NCI-H146 treated with DMSO at 0.1 percent for 48 hours (cell line): ENCODE results near the gene RELN.
"Not testable (repeated sequence)": the region's sequence is repeated elsewhere in the genome, so short reads cannot be mapped to it uniquely, and the experiment has no call there.

Experiments used
- DNase-seq: peaks from one replicate; lab custom pipeline; 2025; ENCODE audit not compliant: unreplicated experiment; lab: John Stamatoyannopoulos, UW

Gene RELN

GRCh38 chr7:103905997-103906396, 83.5 kb downstream of the RELN start:
- no peak for DNase-seq

DNA sequence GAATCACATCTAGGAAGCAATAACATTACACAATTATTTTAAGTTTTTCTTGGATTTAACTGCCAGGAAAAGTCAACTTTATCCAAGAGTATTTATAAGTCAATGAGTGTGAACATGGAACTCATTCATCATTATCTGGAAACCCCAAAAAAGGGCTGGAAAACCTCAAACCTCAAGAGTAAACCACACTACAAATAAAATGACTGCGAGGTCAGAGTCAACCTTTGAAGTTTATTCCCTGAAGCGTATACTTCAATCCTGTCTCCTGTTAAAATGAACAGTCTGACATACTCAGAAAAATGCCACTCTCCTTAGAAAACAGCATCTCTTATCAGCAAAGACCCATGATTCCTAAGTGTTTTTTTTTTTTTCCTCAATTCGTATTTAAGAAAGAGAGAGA, 86.5 kb downstream of the RELN start:
- no peak for DNase-seq

- DNase-seq = not testable (repeated sequence)
These were observed 92.6 kb downstream of the RELN start for GRCh38 chr7:103896826-103897225.

GRCh38 chr7:103894656-103895596, 94.5 kb downstream of the RELN start:
- DNase-seq = no peak

GRCh38 chr7:103893350-103893749, 96.1 kb downstream of the RELN start:
- no peak for DNase-seq

DNA sequence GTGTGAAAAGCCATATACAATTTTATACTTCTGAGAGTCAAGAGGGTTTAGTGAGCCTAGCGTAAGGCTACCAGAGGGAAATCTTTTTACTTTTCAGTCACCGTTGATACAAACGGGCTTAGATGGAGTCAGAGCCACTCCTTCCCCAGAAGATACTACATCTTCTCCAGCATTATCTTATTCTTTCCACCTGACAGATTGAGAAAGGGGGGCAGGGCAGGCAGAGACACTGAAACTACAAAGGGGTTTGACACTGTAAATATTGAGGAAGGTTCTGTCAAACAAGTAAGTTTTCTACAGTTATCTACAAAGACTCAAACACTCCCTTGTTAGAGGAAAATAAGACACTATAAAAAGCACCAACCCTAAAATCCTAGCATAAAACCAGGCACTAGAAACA, 100.0 kb downstream of the RELN start:
- DNase-seq = no peak

DNA sequence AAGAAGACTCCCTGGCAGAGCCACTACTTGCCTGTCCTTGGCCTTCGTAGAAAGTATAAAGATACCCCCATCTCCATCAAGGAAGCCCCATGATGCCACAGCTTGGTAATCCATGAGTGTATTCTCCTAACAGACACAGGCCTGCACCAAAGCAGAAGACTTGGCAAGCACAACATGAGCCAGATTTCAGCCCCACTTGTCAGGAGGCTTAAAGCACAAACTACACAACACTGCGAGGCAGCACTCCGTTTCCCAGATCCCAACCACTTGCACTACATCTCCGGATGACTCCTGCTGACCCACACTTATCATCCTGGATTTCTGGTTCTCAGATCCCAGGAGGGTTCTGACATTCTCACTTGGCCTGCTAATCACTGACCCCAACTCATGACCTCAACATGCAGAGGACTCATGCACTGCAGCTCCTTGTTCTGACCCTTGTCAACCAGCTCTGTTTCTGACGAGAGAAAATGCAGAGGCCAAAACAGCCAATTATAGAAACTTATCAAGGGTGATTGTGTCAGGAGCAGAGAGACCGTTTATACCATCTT, 100.8 kb downstream of the RELN start:
- DNase-seq = no peak

DNA sequence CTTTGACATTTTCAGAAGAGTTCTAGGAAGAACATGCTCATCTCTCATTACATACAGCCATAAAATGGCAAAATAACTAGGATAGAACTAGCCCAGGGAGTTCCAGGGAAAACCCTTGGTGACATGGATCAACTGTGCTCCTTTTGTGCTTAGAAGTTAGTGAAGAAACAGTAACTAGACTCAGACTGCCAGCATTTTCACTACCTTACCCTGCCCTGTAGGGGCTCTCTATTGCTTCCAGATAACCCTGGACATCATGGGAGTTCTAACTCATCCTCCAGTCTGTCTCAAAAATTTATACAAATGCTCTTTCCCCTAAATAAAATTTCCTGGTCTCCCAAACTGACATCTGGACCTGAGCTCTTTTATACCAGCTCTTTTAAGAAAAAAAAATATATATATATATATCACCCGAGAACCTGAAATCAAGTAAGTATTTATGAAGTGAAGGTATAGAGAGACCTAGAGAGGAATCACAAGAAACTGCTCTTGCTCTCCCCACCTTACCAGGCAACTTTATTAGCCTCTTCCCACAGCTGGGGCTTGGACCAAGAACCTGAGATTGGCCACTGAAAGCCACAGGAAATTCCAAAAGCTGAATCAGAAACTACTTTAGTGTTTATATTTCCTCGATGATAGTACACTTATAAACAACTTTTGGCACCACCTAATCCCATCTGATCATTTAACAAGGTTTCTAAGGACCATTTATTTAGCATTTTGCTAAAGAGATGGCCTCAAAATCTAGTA, 101.4 kb downstream of the RELN start:
- no peak for DNase-seq

GRCh38 chr7:103887050-103887449, 102.4 kb downstream of the RELN start:
- DNase-seq = no peak

GRCh38 chr7:103879928-103880600, 109.4 kb downstream of the RELN start:
- DNase-seq = peak; percentile 69

GRCh38 chr7:103879411-103879810, 110.0 kb downstream of the RELN start:
- DNase-seq = no peak

DNA sequence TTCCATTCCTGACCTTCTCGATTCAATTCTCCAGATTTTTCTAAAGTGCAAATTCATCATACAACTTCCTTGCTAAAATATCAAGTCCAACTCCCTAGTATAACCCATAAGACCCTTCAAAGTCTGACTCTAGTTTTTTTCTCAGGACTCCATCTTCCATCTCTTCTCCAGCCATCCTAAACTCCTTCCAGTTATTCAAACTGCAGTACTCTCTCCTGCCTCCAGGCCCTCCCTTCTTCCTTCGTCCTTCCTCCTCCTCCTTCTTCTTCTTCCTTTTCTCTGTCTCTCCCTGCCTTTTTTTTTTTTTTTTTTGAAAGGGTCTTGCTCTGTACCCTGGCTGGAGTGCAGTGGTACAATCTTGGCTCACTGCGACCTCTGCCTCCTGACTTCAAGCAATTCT, 111.9 kb downstream of the RELN start:
- DNase-seq = no peak

DNA sequence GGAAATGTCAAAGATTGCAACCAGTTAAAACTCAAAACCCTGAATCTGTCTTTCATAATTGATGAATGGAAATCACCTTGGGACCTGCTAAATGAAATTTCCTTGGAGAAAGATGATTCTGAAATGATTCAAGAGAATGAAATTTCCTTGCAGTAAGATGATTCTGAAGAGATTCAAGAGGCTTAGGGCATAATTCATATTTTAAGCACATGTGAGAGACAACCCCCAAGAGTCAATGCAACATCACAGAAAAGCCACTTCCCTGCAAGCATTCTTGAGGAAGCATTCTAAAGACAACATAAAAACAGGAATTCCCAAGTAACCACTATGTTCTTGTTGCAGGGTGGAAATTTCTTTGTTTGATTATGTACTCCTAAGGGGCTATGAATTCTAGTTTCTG, 113.7 kb downstream of the RELN start:
- no peak for DNase-seq

- no peak for DNase-seq
These were observed 118.0 kb downstream of the RELN start for GRCh38 chr7:103871473-103871872.

DNA sequence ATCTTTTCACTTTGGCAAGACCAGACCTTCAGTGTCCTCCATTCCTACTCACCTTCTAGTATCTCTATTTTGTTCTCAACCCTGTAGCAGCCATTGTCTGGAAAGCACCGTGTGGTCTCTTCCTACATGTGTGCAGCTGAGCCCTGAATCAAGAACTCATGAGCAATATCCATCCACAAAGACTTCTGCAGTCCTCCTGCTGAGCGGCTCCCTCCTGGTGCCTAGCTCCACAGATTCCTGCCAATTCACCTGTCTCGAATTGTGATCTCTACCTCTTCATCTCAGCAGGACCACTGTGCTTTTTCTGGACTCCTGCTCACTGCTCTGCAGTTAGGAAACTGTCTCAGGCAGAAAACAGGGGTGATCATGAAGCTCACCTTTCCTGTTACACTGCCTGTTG, 118.8 kb downstream of the RELN start:
- DNase-seq = peak; percentile 94

DNA sequence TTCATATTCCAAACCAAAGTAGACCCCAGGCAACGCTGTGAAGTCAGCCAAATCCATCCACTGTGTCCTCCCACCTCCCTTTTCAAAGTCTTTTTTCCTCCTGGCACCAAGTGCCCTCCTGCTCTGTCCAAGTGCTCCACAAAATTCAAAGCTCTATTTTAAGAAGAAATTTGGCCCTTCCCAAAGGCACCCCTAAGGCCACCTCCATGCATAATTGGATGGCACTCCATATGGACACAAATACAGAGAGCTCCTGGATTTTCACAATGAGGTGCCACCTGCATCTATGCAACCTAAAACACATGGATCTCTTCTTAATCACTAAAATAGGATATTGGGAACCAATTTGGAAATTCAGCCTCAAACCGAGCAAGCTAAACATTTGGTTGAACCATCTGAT, 121.6 kb downstream of the RELN start:
- no peak for DNase-seq

DNA sequence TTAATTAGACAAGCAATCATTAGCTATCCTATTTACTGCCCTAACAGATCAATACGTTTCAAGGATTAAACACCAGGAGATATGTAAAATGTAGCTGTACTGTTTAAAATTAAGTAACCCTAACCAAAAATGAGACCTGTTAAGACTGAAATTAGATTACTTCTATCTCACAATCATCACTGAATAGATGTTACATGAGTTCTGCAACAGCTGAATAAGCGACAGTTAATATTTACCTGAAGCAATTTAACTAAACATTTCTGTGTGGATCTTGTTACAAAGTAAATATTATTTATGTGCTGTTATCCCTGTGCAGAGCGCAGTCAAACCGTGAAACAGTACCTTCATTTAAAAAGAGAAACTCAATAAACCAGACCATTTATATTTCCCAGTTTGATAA, 122.5 kb downstream of the RELN start:
- DNase-seq = peak; percentile 95

- no peak for DNase-seq
These were observed 124.0 kb downstream of the RELN start for GRCh38 chr7:103865442-103865841.

DNA sequence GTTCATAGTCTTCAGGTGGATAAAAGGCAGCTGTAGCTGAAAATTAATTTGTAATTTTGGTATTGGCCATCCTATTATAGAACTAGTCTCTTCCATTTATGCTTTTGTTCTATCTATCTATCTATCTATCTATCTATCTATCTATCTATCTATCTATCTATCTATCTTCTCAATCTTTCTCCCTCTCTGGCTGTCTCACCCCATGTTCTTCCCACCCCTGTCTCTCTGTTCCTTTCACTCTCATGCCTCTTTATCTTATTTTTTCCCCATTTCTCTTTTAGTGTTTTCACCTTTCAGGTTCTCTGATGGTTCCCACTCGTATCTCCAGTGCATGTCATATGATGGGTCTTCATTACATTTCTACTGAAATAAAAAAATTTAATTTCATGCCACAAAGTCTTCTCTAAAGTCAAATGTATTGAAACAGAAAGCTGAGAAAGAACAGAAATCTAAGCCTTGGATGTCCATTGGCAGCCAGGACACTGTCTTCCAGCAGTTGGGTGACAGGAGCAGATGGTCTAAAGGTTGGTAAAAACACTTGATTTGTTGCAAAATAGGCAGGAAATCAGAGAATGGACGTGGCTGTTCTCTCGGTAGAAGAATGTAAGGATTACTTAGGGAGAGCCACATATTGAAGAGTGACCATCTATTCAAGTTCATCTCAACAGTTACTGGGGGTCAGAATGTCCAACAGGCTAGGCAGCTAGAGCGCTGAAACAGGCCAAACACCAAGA, 127.0 kb downstream of the RELN start:
- no peak for DNase-seq

DNA sequence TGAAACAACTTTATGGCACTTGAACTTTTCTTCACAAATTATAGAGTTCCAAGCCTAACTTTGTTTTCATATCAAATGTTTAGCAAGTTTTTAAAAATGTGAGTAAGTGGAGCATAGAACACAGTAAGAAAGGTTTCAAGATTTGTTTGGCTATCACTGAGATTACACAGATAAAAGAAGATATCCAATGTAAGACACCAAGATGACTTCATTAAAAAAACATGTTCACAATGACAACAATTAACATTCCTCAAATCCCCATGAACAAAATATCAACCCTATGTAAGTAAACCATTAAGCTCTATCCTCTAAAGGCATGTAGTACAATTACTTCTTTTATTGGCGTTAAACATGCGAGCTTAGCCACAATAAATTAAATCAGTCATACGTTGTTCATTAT, 129.7 kb downstream of the RELN start:
- no peak for DNase-seq

GRCh38 chr7:103857435-103857834, 132.0 kb downstream of the RELN start:
- peak; percentile 78 for DNase-seq
